Uterus (tissue), 2 donors: Measurements from ENCODE around the gene SCARF2.
"Not testable (repeated sequence)": the region's sequence is repeated elsewhere in the genome, so short reads cannot be mapped to it uniquely, and the experiment has no call there.

Experiments used
- CTCF ChIP-seq, 4 experiments: fragments of 200-600 bp in 2 of 4; fragments of 450-650 bp in 2 of 4; sonication (generic) in 2 of 4; IDR thresholded peaks; one replicate each; pipeline ENCODE4 v1.5.1; 2016 to 2019; ENCODE audit warnings: antibody characterized with exemption in 4 of 4, mild to moderate bottlenecking in 2 of 4, moderate library complexity in 1 of 4
- POLR2A ChIP-seq, 2 donors: fragments of 450-650 bp; IDR thresholded peaks; one replicate each; pipeline ENCODE4 v1.6.1; 2016; ENCODE audit warnings: antibody characterized with exemption in 2 of 2, mild to moderate bottlenecking in 1 of 2, moderate library complexity in 1 of 2

- TF ChIP-seq CTCF, POLR2A (IDR thresholded peaks at IDR 0.05): not testable (repeated sequence)
These were observed 21.9 kb downstream of the SCARF2 start for GRCh38 chr22:20415699-20416098.
